DOHH2 (cell line): ENCODE data around the gene CNTNAP2.

Experiments used
- EZH2phosphoT487 ChIP-seq: fragments of 200-600 bp; sonication (generic); IDR thresholded peaks from 2 replicates; pipeline ENCODE4 v1.6.1; 2017; ENCODE audit warnings: borderline replicate concordance, mild to moderate bottlenecking, antibody characterized with exemption, low read length, moderate library complexity, mixed read lengths
- TF ChIP-seq, protein P1 (sequence below): fragments of 200-600 bp; sonication (generic); IDR thresholded peaks from one replicate; pipeline ENCODE4 v1.5.1; 2014; ENCODE audit warnings: antibody characterized with exemption, mild to moderate bottlenecking, low read depth, low read length; ENCODE audit not compliant: poor library complexity, severe bottlenecking

- TF ChIP-seq, protein P1, sequence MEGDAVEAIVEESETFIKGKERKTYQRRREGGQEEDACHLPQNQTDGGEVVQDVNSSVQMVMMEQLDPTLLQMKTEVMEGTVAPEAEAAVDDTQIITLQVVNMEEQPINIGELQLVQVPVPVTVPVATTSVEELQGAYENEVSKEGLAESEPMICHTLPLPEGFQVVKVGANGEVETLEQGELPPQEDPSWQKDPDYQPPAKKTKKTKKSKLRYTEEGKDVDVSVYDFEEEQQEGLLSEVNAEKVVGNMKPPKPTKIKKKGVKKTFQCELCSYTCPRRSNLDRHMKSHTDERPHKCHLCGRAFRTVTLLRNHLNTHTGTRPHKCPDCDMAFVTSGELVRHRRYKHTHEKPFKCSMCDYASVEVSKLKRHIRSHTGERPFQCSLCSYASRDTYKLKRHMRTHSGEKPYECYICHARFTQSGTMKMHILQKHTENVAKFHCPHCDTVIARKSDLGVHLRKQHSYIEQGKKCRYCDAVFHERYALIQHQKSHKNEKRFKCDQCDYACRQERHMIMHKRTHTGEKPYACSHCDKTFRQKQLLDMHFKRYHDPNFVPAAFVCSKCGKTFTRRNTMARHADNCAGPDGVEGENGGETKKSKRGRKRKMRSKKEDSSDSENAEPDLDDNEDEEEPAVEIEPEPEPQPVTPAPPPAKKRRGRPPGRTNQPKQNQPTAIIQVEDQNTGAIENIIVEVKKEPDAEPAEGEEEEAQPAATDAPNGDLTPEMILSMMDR, result no peak
- no peak for TF ChIP-seq EZH2phosphoT487
These were observed 2004.8 kb downstream of the CNTNAP2 start for GRCh38 chr7:148121401-148121800.
